DOHH2 (cell line): ENCODE data around the gene MAB21L1.

ENCODE experiments used
- EZH2phosphoT487 ChIP-seq: fragments of 200-600 bp; sonication (generic); IDR thresholded peaks from 2 replicates; pipeline ENCODE4 v1.6.1; 2017; ENCODE audit warnings: borderline replicate concordance, mild to moderate bottlenecking, antibody characterized with exemption, low read length, moderate library complexity, mixed read lengths
- TF ChIP-seq, protein P1 (sequence below): fragments of 200-600 bp; sonication (generic); IDR thresholded peaks from one replicate; pipeline ENCODE4 v1.5.1; 2014; ENCODE audit warnings: antibody characterized with exemption, mild to moderate bottlenecking, low read depth, low read length; ENCODE audit not compliant: poor library complexity, severe bottlenecking

DNA sequence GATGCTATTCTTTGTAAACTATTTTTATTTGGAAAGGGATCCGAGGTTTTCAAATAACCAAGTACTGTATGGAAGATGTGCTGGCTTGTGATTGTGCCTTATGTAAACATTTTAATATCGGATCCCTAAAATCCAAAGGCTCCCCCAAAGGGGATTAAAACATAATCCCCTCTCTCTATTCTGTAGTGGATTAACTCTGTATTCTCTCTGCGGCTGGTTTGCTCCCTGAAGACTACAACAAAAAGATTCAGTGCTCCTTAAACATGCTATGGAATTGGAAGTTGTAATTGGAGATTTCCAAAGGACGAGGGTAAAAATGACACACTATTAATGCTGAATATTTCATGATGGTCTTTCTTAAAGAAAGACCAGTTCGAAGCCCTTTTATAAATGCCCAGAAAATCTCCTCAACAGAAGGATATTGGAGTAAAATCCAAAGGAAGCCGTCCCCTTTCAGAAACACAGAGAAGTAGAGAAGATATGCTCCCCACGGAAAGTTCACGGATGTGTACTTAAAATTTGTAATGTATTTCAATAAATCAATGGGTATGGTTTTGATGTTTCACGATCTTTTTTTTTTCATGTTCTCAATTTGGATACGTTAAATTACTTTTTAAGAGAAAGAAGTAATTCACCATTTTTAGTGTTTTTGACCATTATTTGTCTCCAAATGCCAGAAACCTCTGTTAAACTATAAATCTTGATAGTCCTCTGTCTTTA is 6.5 kb downstream of the MAB21L1 start:
- TF ChIP-seq, protein P1, sequence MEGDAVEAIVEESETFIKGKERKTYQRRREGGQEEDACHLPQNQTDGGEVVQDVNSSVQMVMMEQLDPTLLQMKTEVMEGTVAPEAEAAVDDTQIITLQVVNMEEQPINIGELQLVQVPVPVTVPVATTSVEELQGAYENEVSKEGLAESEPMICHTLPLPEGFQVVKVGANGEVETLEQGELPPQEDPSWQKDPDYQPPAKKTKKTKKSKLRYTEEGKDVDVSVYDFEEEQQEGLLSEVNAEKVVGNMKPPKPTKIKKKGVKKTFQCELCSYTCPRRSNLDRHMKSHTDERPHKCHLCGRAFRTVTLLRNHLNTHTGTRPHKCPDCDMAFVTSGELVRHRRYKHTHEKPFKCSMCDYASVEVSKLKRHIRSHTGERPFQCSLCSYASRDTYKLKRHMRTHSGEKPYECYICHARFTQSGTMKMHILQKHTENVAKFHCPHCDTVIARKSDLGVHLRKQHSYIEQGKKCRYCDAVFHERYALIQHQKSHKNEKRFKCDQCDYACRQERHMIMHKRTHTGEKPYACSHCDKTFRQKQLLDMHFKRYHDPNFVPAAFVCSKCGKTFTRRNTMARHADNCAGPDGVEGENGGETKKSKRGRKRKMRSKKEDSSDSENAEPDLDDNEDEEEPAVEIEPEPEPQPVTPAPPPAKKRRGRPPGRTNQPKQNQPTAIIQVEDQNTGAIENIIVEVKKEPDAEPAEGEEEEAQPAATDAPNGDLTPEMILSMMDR = no peak
- TF ChIP-seq EZH2phosphoT487 = no peak
